NK-92 (cell line): ENCODE data around the gene KRT25.
"Not testable (repeated sequence)": the region's sequence is repeated elsewhere in the genome, so short reads cannot be mapped to it uniquely, and the experiment has no call there.

Experiments used
- DNase-seq: peaks from one replicate; lab custom pipeline; 2025; ENCODE audit not compliant: unreplicated experiment; lab: John Stamatoyannopoulos, UW

The KRT25 gene

DNA sequence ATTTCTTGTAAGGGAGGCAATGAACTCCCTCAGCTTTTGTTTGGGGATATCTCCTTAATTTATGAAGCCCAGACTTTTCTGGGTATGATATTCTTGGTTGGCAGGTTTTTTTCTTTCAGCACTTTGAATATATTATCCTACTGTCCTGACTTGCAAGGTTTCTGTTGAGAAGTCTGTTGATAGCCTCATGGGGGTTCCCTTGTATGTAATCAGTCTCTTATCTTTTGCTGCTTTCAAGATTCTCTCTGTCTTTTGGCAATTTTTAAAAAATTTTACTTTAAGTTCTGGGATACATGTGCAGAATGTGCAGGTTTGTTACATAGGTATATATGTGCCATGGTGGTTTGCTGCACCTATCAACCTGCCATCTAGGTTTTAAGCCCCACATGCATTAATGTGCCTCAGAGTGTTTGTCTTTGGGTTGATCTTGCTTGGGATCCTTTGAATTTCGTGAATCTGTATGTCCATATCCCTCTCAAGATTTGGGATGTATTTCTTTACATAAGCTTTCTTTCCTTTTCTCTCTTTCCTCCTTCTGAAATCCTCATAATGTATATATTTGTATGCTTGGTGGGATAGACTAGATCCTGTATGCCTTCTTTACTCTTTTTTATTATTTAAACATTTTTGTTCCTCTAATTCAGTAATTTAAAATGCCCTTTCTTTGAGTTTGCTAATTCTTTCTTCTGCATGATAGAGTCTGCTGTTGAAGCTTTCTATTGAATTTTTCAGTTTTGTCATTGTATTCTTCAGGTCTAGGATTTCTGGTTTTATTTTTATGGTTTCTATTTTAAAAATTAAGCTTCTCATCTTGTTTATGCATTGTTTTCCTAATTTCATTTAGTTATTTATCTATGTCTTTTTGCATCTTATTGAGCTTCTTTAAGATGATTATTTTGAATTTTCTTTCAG, 5.2 kb upstream of the KRT25 start:
- DNase-seq, result no peak

DNA sequence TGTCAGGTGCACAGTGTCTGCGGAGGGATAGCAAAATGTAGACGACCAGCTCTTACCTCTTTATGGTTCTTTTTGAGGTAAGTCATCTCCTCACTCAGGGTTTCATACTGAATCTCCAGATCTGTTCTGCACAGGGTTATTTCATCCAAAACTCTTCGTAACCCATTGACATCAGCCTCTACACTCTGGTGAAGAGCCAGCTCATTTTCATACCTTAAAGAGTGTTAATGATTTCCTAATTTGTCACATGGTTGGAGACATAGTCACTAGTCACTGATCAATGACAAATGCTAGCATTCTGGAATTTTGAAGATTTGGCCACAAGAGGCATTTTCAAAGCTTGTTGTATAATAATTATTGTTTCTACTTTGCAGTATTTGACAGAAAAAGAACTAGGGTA, 1.3 kb downstream of the KRT25 start:
- no peak for DNase-seq

DNA sequence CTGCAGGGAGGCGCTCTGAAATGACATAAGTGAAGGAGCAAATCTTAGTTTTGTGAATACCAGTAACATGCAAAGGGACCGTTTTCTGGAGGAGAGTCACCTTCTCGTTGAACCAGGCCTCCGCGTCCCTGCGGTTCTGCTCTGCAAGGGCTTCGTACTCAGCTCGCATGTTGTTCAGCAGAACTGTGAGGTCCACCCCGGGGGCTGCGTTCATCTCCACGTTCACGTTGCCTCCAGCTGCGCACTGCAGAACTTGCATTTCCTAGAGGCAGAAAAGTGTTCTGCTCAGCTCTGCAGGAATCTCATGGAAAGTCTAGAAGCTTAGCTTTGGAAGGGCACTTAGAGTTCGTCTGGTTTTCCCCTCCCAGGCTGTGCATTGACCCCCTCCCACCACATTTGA, 4.1 kb downstream of the KRT25 start:
- no peak for DNase-seq

DNA sequence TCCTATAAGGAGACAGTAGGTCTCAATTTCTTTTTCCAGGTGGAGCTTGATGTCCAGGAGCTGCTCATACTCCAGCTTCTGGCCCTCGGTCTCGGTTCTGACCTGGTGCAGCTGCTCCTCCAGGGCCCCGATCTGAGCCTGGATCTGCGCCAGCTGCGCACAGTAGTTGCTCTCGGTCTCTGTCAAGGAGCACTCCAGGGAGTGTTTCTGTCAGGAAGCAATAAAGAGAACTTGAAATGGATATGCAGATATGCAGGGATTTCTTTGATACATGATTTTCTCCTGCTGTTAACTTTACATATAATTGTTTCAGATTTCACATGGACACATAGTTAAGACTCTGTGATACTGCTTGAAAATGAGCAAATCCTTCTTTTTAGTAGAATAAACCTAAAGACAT, 4.7 kb downstream of the KRT25 start:
- no peak for DNase-seq

DNA sequence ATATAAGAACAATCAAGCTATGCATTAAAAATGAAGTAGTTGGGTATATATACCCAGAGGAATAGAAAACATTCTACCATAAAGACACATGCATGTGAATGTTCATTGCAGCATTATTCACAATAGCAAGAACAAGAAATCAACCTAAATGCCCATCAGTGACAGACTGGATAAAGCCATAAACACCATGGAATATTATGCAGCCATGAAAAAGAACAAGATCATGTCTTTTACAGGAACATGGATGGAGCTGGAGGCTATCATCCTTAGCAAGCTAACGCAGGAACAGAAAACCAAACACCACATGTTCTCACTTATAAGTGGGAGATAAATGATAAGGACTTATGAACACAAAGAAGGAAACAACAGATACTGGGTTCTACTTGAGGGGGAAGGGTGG, 6.5 kb downstream of the KRT25 start:
- DNase-seq, result not testable (repeated sequence)

DNA sequence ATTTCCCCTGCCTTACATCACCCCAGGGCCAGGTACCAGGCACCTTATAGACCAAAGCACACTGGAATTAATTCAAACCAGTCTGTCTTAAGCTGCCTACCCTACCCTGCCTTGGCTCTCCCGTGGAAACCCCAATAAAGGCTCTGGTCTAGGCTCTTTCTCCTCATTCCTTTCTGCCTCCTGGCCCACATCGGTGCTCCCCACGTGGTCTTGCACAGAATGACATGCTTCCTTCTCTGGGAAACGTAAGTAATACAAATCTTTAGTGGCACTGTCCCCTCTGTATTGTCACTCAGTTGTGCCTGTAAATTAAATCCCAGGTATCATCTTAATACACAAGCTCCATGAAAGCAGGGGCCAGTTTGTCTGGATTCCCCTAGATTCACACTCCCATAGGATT, 16.6 kb downstream of the KRT25 start:
- DNase-seq, result no peak

DNA sequence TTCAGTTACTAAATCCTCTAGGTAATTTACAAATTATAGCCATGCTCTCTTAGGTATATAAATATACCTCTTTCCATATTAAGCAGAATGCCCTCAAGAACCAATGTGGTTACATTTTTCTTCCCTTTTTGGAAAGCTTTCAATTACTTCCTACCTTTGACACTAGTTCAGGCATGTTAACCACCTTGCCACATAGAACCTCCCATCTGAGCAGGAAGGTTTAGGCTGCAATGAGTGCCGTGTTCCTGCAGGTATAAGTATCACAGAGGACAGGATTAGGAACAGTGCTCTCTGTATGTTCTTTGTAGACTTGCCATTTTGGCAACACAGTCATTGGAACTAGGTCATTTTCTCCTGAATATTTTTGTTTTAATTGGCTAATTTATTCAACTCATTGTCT, 20.1 kb downstream of the KRT25 start:
- no peak for DNase-seq

DNA sequence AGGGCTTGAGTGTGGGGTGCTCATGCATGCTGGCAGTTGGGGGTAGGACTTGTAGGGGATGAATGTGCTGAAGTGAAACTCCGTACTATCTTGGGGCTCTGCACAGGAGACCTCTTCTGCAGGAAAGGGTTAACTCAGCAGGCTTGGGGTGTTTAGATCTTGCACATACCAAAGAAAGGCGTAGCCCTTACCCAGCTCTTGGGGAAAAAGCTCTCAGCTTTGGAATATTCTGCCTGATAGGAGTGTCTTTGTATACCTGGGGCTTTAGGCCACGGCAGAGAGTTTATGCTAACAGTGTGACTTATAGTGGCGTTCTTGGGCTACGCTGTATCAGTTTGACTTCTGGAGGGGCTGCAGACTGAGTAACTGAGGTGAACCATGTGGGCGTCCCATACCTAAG, 21.1 kb downstream of the KRT25 start:
- DNase-seq, result no peak

DNA sequence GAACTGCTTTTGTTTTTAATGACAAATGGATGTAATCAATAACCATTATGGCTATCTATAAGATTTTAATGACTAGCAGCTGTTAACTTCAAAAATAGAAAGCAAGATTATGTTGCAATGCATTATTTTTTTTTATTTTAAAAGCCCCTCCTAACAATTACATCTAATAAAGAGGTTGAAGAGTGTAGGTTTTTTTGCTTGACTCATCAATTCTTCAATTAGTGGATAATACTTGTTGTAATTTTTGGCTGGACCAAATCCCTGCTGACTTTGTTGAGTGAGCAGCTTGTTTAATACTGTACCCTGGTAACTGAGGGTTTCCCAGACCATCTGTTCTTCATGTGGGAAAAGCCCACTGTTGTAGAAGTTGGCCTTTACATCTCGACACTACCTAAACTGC, 24.2 kb downstream of the KRT25 start:
- DNase-seq, result no peak

DNA sequence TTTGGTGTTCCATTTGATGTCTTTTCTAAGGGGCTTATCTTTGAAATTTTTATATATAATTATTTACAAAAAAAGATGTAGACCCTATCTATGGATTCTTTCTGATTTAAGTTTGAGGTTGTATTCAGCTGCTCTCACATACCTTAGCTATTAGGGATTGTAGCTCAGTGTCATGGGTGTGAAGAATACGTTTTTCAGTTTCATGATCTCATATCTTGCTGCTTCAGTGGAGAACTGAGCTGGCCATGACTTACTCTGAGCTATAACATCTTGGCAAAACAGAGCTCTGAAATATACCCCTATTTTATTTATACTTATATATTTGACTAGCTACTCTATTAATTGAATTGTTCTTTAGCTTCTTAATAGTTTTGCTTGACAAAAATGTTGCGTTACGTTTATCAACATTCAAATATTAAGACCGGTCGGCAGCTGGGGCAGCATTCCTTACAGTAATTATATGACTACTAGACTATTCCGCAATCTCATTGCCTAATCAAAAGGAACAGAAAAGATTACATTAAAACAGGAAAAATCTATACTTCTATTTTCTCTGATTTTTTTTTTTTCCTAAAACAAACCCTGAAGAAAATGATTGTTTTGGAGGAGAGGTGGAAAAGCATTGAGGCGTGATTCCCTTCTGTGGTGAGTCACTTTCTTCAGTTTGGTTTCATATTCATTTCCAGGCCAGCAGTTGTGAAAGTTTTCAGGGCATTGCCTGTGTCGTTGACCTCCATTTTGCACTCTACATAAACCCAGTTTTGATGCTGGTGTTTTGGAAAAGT, 27.5 kb downstream of the KRT25 start:
- DNase-seq, result no peak

DNA sequence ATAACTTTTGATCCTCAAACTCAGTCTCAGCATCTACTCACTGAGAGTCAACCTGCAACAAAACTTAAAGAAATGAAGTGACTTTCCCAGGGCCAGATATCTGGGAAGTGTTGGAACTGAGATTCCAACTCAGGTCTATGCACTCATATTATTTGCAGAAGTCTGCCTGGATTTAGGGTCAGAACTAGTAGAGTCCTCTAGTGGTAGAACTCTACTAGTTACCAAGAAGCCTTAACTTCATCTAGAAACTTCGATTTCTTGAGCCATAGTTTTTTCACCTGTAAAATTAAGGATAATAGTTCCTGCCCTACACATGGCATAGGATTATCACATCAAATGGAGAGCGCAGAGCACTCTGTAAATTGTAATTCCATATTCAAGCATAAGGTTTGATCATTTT, 28.2 kb downstream of the KRT25 start:
- no peak for DNase-seq

DNA sequence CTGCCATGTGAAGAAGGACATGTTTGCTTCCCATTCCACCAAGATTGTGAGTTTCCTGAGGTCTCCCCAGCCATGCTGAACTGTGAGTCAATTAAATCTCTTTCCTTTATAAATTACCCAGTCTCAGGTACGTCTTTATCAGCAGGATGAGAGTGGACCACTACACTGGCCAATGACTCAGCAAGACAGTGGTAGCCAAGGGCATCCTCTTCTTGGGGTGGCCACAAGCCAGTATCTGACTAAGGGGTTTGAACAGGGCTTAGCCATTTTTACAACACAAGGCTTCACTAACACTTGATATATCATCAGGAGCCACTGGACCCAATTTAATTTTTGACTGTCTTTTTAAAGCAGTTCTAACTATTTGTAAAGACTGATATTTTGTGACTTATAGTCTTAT, 30.5 kb downstream of the KRT25 start:
- DNase-seq, result no peak

DNA sequence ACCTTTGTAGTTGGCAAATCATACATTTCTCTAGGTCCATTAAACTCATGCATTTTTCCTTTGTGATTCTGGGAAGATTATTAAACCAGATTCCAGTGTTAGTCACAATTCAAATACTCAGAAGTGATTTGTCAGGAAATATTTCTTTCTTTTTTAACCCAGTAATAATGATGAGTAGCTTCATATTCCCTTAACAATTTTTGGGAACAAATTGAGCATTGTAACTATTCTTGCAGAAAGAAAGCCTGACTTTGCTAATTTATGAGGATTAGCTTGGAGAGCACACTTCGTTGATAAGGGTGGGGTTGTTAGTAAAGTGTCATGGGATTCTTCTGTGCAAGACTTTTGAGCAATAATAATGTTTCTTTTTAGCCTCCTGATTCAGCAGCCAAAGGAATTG, 32.9 kb downstream of the KRT25 start:
- no peak for DNase-seq

DNA sequence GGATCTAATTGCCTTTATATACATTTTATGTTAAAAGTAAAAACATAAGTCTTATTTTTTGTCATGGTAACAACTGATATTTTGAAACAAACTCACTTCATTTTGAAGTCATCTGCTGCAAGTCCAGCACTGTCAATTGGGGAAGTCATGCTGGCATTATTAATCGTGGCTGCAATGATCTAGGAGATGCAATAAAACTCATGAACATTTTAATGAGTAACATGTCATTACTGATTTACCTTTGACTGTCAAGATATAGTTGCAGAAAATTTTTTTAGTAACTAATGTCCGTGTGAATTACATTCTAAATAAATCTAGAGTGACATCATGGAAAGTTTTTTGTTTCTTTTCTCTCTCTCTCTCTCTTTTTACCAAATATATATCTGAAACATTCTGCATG, 34.2 kb downstream of the KRT25 start:
- no peak for DNase-seq

DNA sequence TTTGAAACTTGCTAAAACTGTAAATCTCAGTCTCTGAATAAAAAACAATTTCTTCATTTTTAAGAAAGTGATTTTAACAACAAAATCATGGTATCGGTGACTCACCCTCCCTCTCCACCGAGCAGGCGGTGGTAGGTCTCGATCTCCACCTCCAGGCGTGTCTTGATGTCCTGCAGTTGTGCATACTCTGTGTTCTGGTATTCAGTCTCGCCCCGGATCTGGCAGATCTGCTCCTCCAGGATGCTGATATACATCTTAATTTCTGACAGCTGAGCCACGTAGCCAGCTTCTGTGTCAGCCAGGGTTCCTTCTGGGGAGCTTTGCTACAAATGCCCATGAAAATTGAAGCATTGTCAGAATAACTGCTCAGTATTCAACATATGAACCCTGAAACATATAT, 36.2 kb downstream of the KRT25 start:
- DNase-seq, result no peak

DNA sequence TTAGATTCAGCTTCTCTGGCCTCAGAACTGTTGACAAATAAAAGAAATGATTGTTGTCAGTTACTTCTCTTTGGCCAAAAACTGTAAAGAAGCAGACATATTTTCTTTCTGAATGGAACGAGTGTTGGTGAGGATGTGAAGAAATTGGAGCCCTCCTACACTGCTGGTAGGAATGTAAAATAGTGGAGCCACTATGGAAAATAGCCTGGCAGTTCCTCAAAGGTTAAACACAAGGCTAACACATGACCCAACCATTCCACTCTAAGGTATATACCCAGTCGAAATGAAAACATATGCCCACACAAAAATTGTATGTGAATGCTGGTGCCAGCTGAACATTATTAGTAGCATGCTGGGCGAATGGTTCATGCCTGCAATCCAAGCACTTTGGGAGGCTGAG, 37.4 kb downstream of the KRT25 start:
- no peak for DNase-seq

DNA sequence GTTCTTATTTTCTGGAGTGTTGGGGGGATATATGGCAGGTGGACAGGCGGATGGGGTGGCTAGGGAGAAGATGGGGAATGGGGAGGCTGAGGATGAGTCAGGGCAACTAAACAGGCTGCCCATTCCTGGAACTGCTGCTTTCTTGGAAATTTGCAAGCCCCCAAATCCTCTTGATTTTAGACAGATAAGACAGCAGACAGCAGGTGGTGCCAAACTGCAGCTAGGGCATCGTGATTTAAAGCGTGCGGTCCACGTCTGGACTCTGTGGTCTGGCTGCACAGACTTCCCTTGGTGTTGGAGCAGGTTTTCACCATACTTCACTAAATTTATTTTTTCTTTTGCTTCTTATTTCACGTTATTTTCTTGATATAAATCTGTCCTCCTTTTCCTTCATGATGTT, 40.7 kb downstream of the KRT25 start:
- no peak for DNase-seq

DNA sequence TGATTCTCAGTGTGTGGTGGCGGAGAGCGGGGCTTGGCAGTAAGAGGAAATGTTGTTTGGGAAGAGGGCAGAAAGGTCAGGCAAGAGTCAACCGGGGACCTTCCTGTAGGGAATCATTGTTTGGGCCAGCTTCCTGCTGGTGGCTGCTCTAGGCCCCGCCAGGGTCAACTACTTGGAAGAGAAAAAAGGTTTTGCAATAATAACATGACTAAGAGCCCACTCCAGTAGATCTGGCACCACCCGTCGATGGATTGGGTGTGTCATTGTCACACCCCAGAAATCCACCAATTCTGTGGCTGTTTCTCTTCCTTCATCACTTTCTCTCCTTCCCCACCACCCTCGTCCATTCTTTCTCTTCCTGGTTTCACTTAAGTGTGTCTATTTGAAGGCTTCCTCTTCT, 47.4 kb downstream of the KRT25 start:
- no peak for DNase-seq

DNA sequence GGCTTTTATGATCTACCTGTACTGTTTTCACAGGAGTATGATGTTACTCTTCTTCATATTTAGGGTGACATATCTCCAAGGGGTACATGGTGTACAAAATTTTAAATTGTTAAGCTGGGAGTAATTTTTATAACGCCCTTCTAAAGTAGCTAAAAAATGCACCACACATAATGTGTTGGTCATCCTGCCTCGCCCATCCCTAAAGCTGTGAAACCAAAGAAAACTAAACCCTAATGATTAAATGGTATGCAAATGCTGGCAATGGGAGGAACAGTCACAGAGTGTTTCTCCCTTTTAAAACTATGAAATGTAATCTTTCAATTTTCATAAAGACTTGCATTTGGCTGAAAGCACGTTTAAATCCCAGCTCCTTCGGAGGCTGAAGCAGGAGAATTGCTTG, 49.5 kb downstream of the KRT25 start:
- no peak for DNase-seq

DNA sequence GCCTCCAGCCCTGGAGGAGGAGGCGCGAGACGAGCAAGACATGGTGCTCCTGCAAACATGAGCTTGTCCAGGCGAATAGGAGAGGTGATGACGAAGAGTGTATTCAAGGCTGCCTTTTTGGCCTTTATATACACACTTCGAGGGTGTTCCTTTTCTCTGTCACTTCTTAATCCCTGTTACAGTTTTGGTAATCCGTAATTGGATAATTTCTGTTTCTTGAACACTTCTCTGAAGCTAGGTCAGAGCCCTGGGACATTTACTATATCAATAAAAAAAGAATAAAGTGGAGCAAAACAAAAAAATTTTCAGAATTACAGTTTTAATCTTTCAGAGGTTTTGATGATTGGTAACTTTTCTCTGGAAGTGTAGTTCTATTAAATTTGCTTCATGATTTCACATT, 51.5 kb downstream of the KRT25 start, which contains the start of gene KRT24:
Gene KRT24 (minus strand): TSS at position 101 of the 400 bp plus-strand sequence. CDS start 59 bp downstream, at position 42.
- no peak for DNase-seq

DNA sequence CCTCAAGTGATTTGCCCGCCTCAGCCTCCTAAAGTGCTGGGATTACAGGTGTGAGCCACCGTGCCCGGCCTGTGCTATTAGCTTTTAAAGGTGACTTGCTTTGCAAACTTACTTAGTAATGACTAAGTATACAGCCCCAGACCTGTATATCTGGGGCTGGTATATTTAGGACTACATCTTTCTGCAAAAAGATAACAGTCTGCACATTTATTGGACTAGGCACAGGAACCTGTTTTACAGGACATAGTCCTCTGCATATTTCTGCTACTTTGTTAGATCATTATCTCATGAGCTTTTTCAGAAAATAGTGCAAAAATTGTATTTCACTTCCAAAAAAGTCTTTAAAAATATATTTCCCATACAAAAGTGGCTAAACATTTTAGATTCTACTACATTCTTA, 52.9 kb downstream of the KRT25 start:
- DNase-seq, result no peak

DNA sequence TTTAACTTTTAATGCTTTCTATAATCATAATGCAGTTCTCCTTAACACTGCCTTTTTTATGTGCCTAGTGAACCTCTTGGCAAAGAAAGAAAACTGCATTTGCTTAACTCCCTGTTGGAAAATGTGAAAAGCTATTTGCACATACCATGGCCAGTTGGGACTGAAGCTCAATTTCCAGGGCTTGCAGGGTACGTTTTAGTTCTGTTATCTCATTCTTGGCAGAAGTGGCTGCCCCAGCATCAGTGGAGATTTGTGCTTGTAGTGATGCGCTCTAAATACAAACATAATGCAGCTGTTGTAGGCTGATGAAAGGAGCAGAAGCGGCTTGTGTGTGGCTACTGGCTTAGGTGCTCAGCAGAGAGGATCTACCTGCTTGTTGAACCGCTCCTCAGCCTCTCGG, 55.3 kb downstream of the KRT25 start:
- DNase-seq, result no peak
